GM23248 (cell line): ENCODE results near the gene AKR1B15.

Experiments
- EZH2 ChIP-seq: fragments of 200-600 bp; sonication (generic); IDR thresholded peaks from 2 replicates; pipeline ENCODE4 v1.6.1; 2018; ENCODE audit warnings: antibody characterized with exemption, mild to moderate bottlenecking; ENCODE audit not compliant: insufficient read depth, poor library complexity, severe bottlenecking
- EZH2phosphoT487 ChIP-seq: fragments of 200-600 bp; sonication (generic); IDR thresholded peaks from 2 replicates; pipeline ENCODE4 v1.6.1; 2018; ENCODE audit warnings: antibody characterized with exemption, moderate library complexity, mild to moderate bottlenecking, low read depth; ENCODE audit not compliant: insufficient read depth

DNA sequence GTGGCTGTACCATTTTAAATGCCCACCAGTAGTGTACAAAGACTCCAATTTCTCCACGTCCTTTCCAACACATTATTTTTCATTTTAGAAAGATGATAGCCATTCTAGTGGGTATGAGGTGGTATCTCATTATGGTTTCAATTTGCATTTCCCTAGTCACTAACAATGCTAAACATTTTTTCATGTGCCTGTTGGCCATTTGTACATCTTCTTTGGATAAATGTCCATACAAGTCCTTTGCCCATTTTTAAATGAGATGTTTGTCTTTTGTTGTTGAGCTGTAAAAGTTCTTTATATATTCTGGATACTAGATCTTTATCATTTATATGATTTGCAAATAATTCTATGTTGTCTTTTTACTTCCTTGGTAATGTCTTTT, 78.9 kb downstream of the AKR1B15 start:
- TF ChIP-seq EZH2phosphoT487 (no peak), EZH2 (no peak)
